ENCODE data around the gene SEL1L3. TPM values are rescaled to one million over a fixed set of nuclear protein-coding genes. Genes with fewer than 3 reads are reported as not detected.

The SEL1L3 gene
- total RNA-seq, 1 donor from 2014 or later: 91.8 TPM

DNA sequence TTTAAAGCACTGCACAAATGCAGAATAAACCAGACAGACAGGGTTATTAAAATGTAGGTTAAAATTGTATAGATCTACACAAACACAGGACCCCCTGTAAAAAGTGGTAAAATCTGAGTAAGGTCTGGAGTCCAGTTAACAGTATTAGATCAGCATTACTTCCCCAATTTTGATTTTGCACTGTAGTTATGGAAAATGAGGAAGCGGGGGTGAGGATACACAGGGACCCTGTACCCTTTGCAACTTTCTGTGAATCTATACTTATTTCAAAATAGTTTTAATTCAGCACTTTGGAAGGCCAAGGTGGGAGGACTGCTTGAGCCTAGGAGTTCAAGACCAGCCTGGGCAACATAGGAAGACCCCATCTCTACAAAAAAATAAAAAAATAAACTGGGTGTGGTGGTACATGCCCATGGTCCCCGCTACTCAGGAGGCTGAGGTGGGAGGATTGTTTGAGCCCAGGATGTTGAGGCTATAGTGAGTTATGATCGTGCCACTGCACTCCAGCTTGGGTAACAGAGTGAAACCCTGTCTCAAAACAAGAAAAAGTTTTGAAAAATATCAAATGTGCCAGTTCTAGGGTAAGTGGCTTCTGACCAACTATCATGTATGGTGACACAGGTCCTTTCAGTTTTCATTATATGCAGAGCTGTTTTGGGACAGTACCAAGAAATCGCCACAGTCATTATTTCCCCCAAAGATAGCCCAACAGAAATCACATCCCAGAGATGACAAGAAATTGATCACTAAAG is 17.7 kb downstream of the SEL1L3 start:
- Mint-ChIP-seq H3K36me3 (ENCODE audit: low read depth, unreplicated experiment) (peaks cover 43% of the 10 kb centered on the region), H3K9me3 (ENCODE audit: unreplicated experiment) (no peaks in the 10 kb centered on the region), H3K4me3 (ENCODE audit: unreplicated experiment) (no peak overlapping the region), H3K27ac (ENCODE audit: unreplicated experiment) (no peak overlapping the region), H3K4me1 (ENCODE audit: unreplicated experiment) (peaks cover 26% of the 10 kb centered on the region), H3K27me3 (ENCODE audit: unreplicated experiment) (peaks cover 6% of the 10 kb centered on the region)
- TF ChIP-seq, protein P1, sequence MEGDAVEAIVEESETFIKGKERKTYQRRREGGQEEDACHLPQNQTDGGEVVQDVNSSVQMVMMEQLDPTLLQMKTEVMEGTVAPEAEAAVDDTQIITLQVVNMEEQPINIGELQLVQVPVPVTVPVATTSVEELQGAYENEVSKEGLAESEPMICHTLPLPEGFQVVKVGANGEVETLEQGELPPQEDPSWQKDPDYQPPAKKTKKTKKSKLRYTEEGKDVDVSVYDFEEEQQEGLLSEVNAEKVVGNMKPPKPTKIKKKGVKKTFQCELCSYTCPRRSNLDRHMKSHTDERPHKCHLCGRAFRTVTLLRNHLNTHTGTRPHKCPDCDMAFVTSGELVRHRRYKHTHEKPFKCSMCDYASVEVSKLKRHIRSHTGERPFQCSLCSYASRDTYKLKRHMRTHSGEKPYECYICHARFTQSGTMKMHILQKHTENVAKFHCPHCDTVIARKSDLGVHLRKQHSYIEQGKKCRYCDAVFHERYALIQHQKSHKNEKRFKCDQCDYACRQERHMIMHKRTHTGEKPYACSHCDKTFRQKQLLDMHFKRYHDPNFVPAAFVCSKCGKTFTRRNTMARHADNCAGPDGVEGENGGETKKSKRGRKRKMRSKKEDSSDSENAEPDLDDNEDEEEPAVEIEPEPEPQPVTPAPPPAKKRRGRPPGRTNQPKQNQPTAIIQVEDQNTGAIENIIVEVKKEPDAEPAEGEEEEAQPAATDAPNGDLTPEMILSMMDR (IDR thresholded peaks at IDR 0.05; ENCODE audit: unreplicated experiment): no peak
- DNase-seq (ENCODE audit: low spot score): no peak

DNA sequence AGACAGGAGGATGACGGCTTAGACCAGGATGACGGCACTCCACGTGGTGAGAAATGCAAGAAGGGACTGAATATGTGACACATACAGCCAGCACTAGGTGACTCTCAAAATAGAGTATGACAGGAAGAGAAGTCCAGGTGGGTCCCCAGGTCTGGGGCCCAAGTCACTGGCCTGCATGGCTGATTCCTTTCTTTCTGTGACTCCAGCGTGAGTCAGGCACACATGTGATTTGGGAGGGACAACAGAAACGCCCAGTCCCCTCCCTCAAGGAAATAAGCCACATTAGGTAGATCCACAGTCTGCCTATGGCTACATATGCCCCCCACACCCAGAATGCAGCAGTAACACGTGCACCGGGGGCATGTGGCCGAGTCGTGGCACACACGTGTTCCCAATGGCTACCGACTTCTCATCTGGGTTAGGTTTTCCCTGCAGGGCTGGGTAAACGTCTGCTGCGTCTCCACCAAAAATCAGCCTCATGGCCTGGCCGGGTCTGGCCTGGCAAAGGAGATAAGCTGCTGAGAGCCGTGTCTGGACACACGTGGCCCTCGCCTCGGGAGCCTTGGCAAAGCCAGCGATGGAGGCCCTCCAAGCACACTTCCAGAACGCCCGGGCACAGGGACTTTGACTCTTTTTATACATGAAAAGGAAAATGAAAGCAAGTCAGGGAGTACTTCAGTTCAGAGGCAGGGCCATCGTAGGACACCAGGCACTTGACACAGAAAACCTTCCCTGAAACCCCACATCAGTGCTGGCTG is 19.3 kb downstream of the SEL1L3 start:
- Mint-ChIP-seq H3K36me3 (ENCODE audit: low read depth, unreplicated experiment) (peaks cover 43% of the 10 kb centered on the region), H3K27ac (ENCODE audit: unreplicated experiment) (no peak overlapping the region), H3K4me3 (ENCODE audit: unreplicated experiment) (peak overlapping the region; percentile 19), H3K4me1 (ENCODE audit: unreplicated experiment) (peaks cover 35% of the 10 kb centered on the region), H3K9me3 (ENCODE audit: unreplicated experiment) (no peaks in the 10 kb centered on the region), H3K27me3 (ENCODE audit: unreplicated experiment) (peaks cover 4% of the 10 kb centered on the region)
- no peak for DNase-seq (ENCODE audit: low spot score)
- TF ChIP-seq, protein P1 (IDR thresholded peaks at IDR 0.05; ENCODE audit: unreplicated experiment): no peak

DNA sequence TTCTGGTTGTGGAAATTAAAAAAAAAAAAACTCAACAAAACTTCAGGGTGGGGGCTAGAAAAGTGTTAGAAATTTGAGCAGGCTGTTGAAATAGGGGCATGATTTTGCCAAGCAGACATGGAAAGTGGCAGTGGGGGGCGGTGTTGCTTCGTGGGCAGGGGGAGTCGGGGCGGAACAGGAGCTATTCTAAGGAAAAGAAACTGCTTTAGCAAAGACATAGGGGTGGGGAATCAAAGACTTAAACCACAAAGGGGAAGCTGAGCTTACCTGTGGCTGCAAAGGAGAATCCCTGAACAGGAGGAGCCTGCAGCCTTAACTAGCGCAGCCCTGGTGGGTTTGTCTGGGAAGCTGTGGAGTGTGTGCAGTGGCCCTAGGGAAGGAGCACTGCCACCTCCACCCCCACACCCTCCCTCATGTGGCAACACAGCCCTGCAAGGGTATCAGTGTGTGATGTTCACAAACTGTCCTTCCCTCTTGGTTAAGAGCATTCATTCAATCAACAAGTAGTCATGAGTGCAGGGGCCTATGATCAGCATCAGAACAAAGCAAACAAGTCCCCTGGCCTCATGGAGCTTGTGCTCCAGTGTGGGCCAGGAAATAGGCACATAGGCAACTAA is 20.5 kb downstream of the SEL1L3 start:
- H3K9me3 Mint-ChIP-seq (ENCODE audit: unreplicated experiment): no peaks in the 10 kb centered on the region
- H3K27ac Mint-ChIP-seq (ENCODE audit: unreplicated experiment): no peak overlapping the region
- DNase-seq (ENCODE audit: low spot score): no peak
- peaks cover 2% of the 10 kb centered on the region for H3K27me3 Mint-ChIP-seq (ENCODE audit: unreplicated experiment)
- H3K4me3 Mint-ChIP-seq (ENCODE audit: unreplicated experiment): peak overlapping the region; percentile 19
- H3K4me1 Mint-ChIP-seq (ENCODE audit: unreplicated experiment): peaks cover 35% of the 10 kb centered on the region
- H3K36me3 Mint-ChIP-seq (ENCODE audit: low read depth, unreplicated experiment): peaks cover 36% of the 10 kb centered on the region
- TF ChIP-seq, protein P1 (IDR thresholded peaks at IDR 0.05; ENCODE audit: unreplicated experiment): no peak

DNA sequence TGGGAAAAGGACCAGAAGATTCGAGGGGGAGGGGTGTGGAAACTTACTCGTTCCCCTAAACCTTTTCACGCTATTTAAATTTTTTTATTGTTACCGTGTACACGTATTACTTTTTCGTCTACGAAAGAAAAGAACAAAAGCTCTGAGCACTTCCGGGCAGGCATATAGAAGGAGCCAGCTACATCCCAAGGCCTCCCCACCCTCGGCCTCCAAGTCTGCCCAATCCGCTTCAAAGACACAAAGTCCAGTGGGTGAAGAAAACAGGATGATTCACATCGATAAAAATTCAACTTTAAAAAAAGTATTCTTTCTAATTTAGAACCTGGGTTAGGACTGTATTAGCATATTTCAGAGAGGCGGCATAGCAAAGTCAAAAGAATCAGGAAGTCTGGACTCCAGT is 23.1 kb downstream of the SEL1L3 start:
- peaks cover 25% of the 10 kb centered on the region for H3K4me1 Mint-ChIP-seq (ENCODE audit: unreplicated experiment)
- H3K27ac Mint-ChIP-seq (ENCODE audit: unreplicated experiment): no peak overlapping the region
- no peak overlapping the region for H3K4me3 Mint-ChIP-seq (ENCODE audit: unreplicated experiment)
- H3K9me3 Mint-ChIP-seq (ENCODE audit: unreplicated experiment): no peaks in the 10 kb centered on the region
- H3K27me3 Mint-ChIP-seq (ENCODE audit: unreplicated experiment): peaks cover 2% of the 10 kb centered on the region
- DNase-seq (ENCODE audit: low spot score): no peak
- H3K36me3 Mint-ChIP-seq (ENCODE audit: low read depth, unreplicated experiment): peaks cover 27% of the 10 kb centered on the region
- TF ChIP-seq, protein P1 (IDR thresholded peaks at IDR 0.05; ENCODE audit: unreplicated experiment): no peak

Measured in endothelial cell (in vitro differentiated cells).